ENCODE results near the gene C6orf141. TPM values are rescaled to one million over a fixed set of nuclear protein-coding genes. Genes with fewer than 3 reads are reported as not detected.

C6orf141 gene
- total and polyA plus RNA-seq, 2 of the 13 experiments (the other 11 are each of a cell fraction or from before 2014, with no cell fraction given), result 0.07 TPM; not detected in 1

DNA sequence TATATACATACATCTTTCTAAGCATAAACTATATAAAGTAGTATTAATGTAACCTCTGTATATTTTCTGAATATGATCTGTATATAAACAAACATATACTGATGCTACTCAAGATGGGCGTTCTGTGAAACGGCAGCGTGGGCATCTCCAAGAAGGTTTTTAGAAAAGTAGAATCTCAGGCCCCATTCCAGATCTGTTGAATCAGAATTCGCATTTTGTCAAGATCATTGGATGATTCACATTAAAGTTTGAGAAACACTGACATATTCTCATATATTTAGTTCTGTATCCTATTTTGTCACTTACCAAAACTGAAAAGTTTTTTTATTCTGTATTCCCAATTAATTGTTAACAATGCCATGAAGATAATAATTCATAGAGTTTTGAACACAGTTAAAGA is 5.5 kb downstream of the C6orf141 start:
- in situ Hi-C loops (cut with HindIII; ENCODE audit: extremely low pct_ligation_motif_present, low pct_unique_long_range_greater_than_20kb), result no loop called here
- H4K20me1 ChIP-seq (ENCODE audit: insufficient read depth, low read length), result no peaks in the 10 kb centered on the region
- TF ChIP-seq ZNF607 (CRISPR knock-in tag; IDR thresholded peaks at IDR 0.05; ENCODE audit: borderline replicate concordance) (no peak), ZNF224 (CRISPR knock-in tag; IDR thresholded peaks at IDR 0.05) (no peak), RBM39 (IDR thresholded peaks at IDR 0.05; ENCODE audit: low read depth, low read length, poor library complexity, severe bottlenecking) (no peak), ZNF672 (CRISPR knock-in tag; IDR thresholded peaks at IDR 0.05) (no peak), FOXP1 (IDR thresholded peaks at IDR 0.05) (no peak), FOXP1 (CRISPR knock-in tag; IDR thresholded peaks at IDR 0.05) (no peak), RBM22 (optimal IDR thresholded peaks at IDR 0.05; ENCODE audit: low read length) (no peak)
- TF ChIP-seq, protein P1, sequence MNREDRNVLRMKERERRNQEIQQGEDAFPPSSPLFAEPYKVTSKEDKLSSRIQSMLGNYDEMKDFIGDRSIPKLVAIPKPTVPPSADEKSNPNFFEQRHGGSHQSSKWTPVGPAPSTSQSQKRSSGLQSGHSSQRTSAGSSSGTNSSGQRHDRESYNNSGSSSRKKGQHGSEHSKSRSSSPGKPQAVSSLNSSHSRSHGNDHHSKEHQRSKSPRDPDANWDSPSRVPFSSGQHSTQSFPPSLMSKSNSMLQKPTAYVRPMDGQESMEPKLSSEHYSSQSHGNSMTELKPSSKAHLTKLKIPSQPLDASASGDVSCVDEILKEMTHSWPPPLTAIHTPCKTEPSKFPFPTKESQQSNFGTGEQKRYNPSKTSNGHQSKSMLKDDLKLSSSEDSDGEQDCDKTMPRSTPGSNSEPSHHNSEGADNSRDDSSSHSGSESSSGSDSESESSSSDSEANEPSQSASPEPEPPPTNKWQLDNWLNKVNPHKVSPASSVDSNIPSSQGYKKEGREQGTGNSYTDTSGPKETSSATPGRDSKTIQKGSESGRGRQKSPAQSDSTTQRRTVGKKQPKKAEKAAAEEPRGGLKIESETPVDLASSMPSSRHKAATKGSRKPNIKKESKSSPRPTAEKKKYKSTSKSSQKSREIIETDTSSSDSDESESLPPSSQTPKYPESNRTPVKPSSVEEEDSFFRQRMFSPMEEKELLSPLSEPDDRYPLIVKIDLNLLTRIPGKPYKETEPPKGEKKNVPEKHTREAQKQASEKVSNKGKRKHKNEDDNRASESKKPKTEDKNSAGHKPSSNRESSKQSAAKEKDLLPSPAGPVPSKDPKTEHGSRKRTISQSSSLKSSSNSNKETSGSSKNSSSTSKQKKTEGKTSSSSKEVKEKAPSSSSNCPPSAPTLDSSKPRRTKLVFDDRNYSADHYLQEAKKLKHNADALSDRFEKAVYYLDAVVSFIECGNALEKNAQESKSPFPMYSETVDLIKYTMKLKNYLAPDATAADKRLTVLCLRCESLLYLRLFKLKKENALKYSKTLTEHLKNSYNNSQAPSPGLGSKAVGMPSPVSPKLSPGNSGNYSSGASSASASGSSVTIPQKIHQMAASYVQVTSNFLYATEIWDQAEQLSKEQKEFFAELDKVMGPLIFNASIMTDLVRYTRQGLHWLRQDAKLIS (CRISPR knock-in tag; IDR thresholded peaks at IDR 0.05), result no peak
- H3K4me3 ChIP-seq (replicated peaks in 1 of 3; ENCODE audit: insufficient read depth in 1 of 3, low read depth in 2 of 3, low read length in 3 of 3), result no peak overlapping the region
- no peak for ATAC-seq
- no peak overlapping the region for H3K9ac ChIP-seq (ENCODE audit: insufficient read depth, low read depth, low read length)
- no peaks in the 10 kb centered on the region for H3K79me2 ChIP-seq (ENCODE audit: insufficient read depth, low read length)
- intact Hi-C loops (cut with micrococcal nuclease; ENCODE audit: unreplicated experiment), result no loop called here
- FAIRE-seq, result no peak
- no peak overlapping the region for H3K4me2 ChIP-seq (ENCODE audit: low read depth, low read length)
- H3K4me1 ChIP-seq (ENCODE audit: insufficient read depth, low read length), result peaks cover 51% of the 10 kb centered on the region
- no peak overlapping the region for H2AFZ ChIP-seq (ENCODE audit: low read length)
- no peak for DNase-seq (ENCODE audit: low spot score)
- POLR2A ChIA-PET, result no interaction called here
- H3K27ac ChIP-seq (ENCODE audit: extremely low read length, insufficient read depth, low read length), result no peak overlapping the region
- no peaks in the 10 kb centered on the region for H3K36me3 ChIP-seq (replicated peaks in 1 of 2; ENCODE audit: control insufficient read depth in 1 of 2, insufficient read depth in 2 of 2, low read length in 2 of 2)
- CTCF ChIA-PET (ENCODE audit: low intra/inter-chr PET ratio, low total read pairs), result interaction anchor here (0.8 kb wide), 1 partner anchor 24 kb away, joined by 3 read pairs; no protein-coding TSS in a partner anchor
- no peaks in the 10 kb centered on the region for H3K9me3 ChIP-seq (ENCODE audit: low read length)
- peaks cover 3 to 13% of the 10 kb centered on the region in 2 experiments; a peak in 4 of 5 replicates for H3K27me3 ChIP-seq (ENCODE audit: control insufficient read depth in 1 of 2, insufficient read depth in 2 of 2, low read length in 2 of 2)
- BruUV-seq (replicated peaks), result no TSS peak
- 72% methylated on average over 4 of the region's 4 CpGs for WGBS (ENCODE audit: low lambda C conversion rate)

Measured in HepG2 (cell line).